H4 (cell line): ENCODE data around the gene PDSS2. TPM values are rescaled to one million over a fixed set of nuclear protein-coding genes. Genes with fewer than 3 reads are reported as not detected.
"Not testable (repeated sequence)": the region's sequence is repeated elsewhere in the genome, so short reads cannot be mapped to it uniquely, and the experiment has no call there.

ENCODE experiments used
- DNase-seq: peaks from one replicate; pipeline ENCODE4 v3.0.0-alpha.2; 2015; ENCODE audit warnings: low spot score
- total RNA-seq: library from RNA; depleted of rRNA; stranded (reverse); fragments of >200 nt; shearing (Covaris generic); gene quantifications from 2 replicates; pipeline ENCODE4 v1.2.3, GENCODE V29; 2014

Gene PDSS2
- total RNA-seq, 1 experiment from 2014 or later, result 11.1 TPM

DNA sequence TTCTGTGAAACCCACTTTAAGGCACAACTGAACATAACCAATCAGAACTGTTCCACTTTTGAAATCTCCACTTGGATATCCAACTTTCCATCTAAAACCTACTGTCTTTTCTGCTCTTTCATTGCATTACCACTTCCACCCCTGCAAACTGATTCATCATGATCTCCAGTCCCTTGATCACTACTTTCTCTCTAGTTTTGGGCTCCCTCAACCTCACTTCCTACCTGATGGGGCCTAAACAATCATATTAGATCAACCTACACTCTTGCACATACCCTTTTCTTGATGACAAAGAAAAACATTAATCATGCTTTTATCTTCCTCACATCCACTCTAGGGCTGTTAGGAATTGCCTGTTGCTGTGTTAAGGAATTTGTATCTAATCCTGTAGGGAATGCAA, 137.6 kb downstream of the PDSS2 start:
- DNase-seq, result no peak

DNA sequence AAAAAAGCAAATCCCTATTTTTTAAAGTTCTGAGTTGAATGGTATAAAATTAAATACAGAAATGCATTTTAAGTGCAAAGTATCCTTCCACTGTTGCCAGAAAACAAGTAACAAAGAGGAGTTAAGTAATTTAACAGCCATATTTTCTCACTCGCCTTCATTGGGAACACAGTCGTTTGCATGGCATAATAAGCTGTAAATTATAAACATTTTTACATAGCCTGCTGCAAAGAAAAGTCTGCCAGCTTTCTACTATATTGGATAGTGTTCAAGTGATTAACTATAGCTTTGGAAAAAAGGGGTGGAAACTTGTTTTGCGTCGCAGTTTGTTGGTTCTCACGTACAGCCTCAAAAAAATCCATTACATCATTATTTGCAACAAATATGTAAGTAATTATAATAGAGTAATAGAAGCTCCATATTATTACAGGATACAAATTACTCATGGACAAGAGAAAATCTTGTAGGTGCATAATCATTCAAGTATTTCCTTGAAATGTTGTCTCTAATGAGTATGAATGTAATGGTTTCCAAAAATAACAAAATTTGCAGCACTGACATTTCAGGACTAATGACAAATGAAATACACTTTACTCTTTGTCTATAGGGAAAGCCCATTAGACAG, 139.3 kb downstream of the PDSS2 start:
- no peak for DNase-seq

DNA sequence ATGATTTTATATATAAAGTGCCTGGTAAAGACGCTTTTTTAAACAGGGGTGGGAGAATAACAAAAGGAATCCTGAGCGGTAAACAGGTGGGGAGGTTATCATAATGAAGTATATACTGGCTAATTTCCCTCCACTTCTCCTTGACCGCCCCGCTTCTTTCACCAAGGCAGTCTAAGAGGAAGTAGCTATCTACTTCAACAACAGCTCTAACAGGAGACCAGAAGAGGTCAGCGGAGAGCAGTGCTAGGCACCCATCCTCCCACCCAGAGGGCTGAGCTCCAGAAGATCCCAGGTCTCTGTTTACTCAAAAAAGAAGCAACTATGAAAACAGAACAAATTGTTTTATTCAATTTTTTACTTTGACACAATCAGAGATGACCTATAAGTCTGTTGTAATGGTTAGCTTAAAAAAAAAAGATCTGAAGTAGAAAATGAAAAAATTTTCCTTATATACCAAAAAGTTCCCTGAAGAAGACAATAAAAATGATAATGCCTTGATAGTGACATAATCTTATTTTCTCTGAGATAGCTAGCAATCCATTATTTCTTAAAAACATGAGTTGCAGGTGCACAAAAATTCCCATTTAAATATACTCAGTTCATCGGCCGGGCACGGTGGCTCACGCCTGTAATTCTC, 141.1 kb downstream of the PDSS2 start:
- peak; percentile 31 for DNase-seq

DNA sequence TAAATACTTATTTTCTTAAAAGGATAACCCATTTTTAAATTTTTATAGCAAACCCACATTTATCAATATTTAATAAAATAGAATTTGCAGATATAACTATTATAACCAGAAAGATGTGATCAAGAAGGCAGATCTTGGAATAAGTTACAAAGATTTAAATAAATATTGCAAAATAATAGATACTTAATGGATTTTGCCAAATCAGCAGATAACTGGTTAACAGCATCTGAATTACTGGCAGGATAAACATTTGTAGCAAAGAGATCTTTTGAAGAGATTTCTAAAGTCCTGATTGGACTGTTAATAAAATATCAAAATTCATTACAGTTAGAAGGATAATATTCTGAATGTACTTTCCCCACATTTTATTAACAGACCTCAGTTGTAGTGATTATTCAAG, 144.2 kb downstream of the PDSS2 start:
- no peak for DNase-seq

DNA sequence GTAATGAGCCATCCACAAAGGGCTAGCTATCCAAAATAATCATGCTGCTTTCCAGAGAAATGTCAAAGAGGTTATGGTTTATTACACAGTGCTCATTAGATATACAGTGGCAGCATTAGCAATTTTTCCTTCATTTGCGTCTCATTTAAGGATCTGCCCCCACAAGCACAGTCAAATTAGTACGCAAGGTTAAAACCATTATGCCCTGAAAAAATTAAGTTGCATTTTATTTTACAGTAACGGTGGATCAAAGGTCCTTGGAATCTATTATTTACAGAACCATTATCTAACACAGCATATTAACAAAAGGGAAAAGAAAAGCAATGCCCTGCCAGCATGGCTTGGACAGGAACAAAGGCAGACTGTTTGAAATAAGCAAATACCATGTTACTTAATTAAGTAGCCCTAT, 144.8 kb downstream of the PDSS2 start:
- DNase-seq, result no peak

DNA sequence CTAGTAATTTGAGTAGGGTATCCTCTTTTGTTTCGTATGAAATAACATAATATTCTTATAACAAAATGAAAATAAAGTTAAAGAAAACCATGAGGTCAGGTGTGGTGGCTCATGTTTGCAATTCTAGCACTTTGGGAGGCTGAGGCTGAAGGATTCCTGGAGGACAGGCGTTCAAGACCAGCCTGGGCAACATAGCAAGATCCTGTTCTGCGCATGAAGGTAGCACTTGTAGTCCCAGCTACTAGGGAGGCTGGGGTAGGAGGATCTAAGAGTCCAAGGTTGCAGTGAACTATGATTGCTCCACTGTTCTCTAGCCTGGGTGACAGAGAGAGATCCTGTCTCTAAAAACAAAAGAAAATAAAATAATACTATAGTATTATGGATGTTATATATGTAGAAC, 145.6 kb downstream of the PDSS2 start:
- DNase-seq, result no peak

DNA sequence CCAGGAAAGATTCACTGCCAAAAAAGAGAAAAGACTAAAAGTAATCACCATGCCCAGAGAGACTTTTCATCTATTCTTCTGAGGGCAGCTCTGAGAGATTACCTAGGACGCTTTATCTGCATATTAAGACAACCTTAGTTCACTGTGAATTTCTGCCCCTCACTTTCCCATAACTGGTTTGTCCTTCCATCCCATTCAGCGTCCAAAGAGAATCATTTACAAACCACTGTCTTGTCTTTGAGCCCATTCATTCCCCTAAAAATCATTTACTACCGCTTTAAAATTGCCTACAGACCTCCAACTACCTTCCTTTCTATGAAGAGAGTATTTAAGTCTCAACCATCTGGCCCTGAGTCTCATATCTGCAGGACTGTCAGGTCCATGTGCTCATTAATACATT, 149.0 kb downstream of the PDSS2 start:
- DNase-seq, result no peak

DNA sequence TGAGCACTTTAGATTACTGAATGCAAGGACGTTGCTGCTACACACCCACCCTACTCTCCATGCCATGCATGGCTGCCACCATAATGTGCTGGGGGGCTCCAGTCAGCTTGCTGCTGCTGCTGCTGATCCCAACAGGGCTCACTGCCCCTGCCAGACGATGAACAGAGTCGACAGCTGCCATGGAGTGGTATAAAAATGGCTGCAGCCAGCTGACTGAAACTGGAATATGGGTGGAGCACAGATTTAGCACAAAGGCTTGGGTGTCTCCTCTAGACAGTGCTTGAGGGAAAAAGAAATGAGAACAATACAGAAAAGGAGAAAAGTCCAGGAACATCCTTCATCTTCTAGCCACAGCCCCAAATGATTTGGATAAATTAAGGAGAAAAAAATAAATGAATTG, 150.7 kb downstream of the PDSS2 start:
- DNase-seq, result no peak

DNA sequence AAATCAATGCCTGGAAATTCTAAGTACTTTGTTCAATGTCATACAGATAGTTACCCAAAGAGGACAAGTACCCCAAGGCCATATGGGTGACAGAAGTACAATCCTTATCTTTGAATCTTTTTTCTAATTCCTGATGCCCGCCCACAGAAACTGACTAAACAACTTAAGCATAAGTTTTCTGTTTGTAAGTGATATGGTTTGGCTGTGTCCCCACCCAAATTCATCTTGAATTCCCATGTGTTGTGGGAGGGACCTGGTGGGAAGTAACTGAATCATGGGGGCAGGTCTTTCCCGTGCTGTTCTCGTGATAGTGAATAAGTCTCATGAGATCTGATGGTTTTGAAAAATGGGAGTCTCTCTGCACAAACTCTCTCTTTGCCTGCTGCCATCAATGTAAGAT, 153.4 kb downstream of the PDSS2 start:
- DNase-seq, result not testable (repeated sequence)

DNA sequence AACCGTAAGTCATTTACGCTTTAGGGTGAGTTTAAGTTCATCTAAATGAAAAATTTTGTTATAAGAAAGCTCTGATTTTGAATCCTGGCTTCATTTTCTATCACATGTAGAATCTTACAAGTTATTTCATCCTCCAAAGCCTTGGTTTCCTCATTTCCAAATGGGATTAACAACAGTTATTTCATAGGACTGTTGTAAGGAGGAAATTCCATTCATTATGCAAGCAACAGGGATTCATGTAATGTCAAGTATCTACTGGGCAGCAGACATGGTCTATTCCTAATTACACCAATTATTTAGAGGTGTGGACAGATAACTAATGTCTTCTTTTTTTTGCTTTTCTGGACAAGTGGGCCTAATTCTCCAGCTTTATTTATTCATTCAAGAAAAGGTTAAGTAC, 154.0 kb downstream of the PDSS2 start:
- no peak for DNase-seq

DNA sequence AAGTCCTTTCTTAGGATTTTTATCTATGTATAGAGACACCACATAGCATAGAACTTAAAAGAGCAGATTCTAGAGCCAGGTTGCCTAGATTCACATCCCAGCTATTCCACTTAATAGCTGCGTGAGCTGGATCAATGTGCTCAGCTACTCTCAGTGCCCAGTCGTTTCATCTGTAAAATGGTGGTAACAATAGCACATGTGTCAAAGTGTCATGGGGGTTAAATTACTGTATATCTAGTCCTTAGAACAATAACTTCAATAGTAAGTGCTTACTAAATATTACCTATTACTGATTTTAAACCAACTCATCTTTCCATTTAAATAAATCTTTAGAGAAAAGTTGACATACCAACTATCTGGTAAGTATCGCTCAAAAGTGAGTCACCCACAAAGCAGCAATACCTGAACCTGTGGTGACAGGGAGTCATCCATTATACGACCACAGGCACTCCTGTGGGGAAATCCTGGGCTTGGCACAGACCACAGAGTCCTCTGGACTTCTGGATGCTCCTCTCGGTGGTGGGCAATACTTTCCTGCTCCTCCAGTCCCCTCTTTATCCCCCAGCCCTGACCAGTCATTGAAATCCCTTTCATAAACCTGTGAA, 154.8 kb downstream of the PDSS2 start:
- DNase-seq, result peak; percentile 11

DNA sequence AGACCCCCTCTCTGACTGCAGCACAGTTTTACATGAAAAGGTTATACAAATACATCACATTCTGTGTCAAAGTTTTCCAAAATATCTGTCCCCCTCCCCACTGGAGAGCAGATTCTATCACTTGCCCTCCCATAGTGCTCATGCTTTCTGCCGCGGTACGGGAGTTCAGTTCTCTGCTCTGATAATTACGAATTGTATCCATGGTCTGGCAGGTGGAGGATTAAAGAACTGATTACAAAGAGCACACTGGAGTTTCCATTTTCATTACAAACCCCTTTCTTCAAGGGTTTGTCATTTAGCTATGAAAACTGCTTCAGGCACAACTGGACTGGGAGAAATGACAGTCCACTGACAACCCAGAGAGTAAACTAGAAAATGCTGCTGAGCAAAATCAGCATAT, 166.0 kb downstream of the PDSS2 start:
- DNase-seq, result no peak

DNA sequence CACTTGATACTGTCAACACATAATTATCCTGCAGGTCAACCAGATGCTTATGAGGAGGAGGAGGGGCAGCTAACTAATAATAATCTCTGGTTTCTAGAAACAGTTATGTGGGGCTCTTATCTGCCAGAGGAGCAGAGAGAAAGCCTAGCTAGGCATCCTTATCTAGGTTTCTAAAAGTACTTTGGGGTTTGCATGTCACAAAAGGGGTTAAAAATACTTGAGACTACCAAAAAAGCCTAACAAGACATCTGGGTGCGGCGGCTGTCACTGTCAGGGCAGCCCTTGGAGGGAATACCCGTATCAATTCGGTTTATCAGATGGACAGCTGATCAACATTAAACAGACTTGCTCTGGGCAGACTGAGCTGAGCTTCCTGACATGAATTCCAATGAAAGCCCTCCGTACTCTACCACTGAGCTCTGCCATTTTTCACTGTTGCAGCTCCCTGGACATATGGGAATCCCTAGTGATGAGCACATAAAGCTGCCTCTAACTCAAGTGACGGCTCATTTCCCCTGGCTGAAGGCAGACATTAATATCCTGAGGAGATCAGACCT, 166.6 kb downstream of the PDSS2 start:
- no peak for DNase-seq

DNA sequence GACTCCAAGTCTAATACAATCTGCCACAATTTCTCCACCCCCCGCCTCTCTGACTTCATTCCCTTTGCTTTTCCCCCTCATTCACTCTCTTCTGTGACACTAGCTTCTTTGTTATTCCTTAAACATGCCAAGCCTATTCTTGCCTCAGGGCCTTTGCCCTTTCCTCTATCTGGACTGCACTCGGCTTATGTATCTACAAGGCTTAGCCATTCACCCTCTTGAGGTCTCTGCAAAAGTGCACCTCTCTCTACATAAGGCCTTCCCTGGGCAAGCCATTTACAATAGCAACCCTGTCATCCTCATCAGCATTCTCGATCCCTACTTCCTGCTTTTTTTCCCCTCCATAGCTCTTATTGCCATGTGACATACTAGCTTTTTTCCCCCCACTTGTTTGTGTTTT, 168.9 kb downstream of the PDSS2 start:
- DNase-seq, result no peak

DNA sequence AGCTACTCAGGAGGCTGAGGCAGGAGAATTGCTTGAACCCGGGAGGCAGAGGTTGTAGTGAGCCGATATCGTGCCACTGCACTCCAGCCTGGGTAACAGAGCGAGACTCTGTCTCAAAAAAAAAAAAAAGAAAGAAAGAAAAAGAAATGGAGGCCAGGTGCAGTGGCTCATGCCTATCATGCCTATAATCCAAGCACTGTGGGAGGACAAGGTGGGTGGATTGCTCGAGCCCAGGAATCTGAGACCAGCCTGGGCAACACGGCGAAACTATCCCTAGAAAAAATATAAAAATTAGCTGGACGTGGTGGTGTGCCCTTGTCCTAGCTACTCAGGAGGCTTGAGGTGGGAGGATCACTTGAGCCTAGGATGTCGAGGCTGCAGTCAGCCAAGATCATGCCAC, 170.1 kb downstream of the PDSS2 start:
- not testable (repeated sequence) for DNase-seq

DNA sequence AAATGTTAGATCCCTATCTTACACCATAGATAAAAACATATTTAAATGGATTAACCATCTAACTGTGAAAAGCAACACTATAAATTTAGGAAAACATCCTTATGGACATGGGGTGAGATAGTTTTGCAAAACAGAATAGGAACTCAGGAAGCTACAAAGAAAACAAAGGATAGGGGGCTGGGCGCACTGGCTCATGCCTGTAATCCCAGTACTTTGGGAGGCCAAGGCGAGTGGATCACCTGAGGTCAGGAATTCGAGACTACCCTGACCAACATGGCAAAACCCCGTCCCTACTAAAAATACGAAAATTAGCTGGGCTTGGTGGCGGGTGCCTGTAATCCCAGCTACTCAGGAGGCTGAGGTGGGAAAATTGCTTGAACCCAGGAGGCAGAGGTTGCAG, 173.7 kb downstream of the PDSS2 start:
- DNase-seq, result not testable (repeated sequence)

DNA sequence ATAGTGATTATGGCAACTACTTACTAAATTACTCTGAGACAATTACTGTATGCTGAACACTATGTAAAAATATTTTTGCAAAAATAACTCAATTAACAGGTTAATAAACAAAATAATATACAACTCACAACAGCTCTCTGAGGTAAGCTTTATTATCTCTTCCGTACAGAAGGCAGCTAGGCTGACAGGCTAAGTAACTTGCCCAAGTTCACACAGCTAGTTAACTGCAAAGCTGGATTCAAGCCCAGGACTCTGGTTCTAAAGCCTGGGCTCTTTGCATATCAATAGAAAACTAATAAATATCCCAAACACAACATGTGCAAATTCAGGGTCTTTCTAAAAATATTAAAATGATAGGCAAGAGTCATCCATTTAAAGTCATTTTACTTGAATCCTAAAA, 174.6 kb downstream of the PDSS2 start:
- DNase-seq, result no peak

DNA sequence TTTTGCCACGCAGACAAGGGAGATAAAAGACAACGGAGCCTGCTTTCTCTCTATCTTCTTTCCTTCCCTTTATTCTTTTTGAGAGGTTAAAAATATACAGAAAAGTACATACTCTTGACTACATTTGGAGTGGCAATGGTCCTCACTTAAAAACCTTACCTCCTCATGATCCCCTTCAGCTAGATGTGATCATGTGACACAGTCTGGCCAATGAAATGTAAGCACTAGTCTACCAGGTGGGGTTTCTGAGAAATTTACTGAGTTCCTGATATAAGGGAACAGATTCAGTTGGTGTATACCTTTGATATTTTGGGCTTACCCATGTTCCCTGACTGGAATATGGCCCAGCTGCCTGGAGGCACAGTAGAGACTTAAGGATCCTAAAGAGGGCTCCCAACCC, 178.6 kb downstream of the PDSS2 start:
- DNase-seq, result no peak

DNA sequence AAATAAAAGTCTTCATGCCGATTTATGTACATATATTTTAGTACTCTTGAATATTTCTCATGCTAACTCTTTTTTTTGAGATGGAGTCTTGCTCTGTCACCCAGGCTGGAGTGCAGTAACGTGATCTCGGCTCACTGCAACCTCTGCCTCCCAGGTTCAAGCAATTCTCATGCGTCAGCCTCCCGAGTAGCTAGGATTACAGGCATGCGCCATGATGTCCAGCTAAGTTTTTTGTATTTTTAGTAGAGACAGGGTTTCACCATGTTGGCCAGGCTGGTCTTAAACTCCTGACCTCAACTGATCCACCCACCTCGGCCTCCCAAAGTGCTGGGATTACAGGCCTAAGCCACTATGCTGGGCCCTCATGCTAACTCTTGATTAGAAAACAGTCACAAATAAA, 179.4 kb downstream of the PDSS2 start:
- not testable (repeated sequence) for DNase-seq

DNA sequence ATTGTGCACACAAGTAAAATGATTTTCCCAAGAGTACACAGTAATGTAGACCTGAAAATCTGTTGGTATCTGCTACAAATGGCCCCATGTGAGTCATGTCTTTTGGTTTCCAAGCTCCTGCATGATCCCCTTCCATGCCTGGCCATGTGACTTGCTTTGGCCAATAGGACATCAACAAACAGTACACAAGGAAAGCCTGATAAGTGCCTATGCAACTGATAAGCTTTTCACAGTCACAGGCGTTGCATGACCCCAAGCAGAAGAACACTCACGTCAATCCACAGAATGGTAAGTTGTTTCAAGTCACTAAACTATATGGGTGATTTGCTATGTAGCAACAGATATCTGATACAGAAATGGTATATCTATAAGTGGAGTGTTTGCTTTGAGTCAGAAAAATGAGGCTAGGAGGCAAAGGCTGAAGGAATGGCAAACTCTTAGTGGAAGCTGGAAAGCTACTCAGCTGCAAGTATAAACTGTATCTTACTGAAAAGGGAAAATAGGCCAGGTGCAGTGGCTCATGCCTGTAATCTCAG, 184.0 kb downstream of the PDSS2 start:
- DNase-seq, result peak; percentile 9

DNA sequence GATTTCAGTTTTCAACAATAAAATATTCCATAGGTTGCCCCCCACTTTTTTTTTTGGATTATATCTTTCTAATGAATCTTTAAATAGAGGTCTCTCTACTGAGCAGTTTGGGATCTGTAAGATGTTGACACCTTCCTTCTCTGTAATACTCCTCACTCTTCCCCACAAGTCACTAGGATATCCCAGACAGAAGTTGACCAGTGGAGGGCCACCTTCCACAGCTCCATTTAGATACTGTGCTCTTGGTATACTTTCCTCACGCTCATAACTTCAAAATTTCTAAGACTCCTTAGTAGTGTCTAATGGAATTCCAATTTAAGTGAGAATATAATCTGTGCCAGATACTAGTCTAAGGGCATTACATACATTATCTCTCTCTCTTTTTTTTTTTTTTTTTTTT, 185.1 kb downstream of the PDSS2 start:
- no peak for DNase-seq

DNA sequence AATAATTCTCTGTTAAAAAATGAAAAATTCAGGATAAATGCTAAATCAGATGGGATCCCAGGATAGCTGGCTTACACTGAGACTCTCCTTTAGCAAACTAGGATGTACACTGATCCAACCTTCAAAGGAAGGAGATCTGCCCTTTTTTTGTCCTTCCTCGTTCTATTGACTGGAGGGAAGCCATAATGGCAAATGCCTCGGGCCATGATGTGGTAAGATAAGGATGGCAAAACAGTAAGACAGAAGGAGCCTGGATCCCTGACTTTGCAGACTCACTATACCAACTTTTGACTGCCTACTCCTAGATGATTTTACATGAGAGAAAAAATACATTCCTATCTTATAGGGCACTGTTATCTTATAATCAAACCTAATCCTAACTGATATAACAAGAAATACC, 187.1 kb downstream of the PDSS2 start:
- DNase-seq, result no peak

DNA sequence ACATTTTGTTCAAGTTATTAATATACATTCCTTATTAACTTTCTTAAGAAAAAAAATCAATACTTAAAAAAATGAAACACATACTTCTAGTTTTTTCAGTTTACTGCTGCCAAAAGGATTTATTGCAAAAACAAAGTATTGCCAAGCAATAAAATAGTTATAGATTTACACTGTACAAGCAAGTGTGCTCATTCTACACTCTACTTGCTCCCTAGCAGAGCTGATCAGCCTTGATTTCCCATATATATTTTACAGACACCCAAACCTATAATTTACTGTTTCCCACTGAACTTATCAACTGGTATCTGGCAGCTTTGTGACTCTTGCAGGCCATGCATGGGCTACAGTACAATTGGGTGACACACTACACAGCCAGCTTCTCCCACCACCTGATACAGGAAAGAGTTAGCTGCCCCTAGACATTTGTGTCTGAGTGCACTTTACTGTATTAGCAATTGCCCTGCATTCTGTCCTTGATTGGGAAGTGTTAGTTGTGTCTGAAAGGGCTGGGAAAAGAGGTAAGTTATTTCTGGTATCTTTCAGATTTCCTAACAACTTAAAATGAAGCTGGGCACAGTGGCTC, 188.1 kb downstream of the PDSS2 start:
- DNase-seq, result no peak
